ENCODE data around the gene HECTD2.

Gene HECTD2

GRCh38 chr10:91374052-91374451 is 36.1 kb upstream of the HECTD2 start:
- TF ChIP-seq CTCF (IDR thresholded peaks at IDR 0.05) = no peak
- peaks cover 5% of the 10 kb centered on the region for H3K27me3 Mint-ChIP-seq (ENCODE audit: low read depth, poor library complexity)
- DNase-seq = no peak
- peaks cover 61% of the 10 kb centered on the region for H3K9me3 Mint-ChIP-seq
- H3K36me3 Mint-ChIP-seq (ENCODE audit: low read depth) = peaks cover 12% of the 10 kb centered on the region
- H3K4me3 Mint-ChIP-seq = no peak overlapping the region
- no peak overlapping the region for H3K27ac Mint-ChIP-seq
- no peaks in the 10 kb centered on the region for H3K4me1 Mint-ChIP-seq

GRCh38 chr10:91378061-91378460 is 32.1 kb upstream of the HECTD2 start:
- Mint-ChIP-seq H3K4me1 (peaks cover 23% of the 10 kb centered on the region), H3K27me3 (ENCODE audit: low read depth, poor library complexity) (no peaks in the 10 kb centered on the region), H3K27ac (no peak overlapping the region), H3K9me3 (peaks cover 56% of the 10 kb centered on the region), H3K36me3 (ENCODE audit: low read depth) (peaks cover 12% of the 10 kb centered on the region), H3K4me3 (no peak overlapping the region)
- TF ChIP-seq CTCF (IDR thresholded peaks at IDR 0.05) = no peak
- no peak for DNase-seq

GRCh38 chr10:91380873-91381256 is 29.3 kb upstream of the HECTD2 start:
- peak overlapping the region; percentile 94 for H3K27ac Mint-ChIP-seq
- TF ChIP-seq CTCF (IDR thresholded peaks at IDR 0.05) = no peak
- no peak overlapping the region for H3K4me3 Mint-ChIP-seq
- H3K27me3 Mint-ChIP-seq (ENCODE audit: low read depth, poor library complexity) = no peaks in the 10 kb centered on the region
- H3K36me3 Mint-ChIP-seq (ENCODE audit: low read depth) = no peaks in the 10 kb centered on the region
- peaks cover 32% of the 10 kb centered on the region for H3K9me3 Mint-ChIP-seq
- H3K4me1 Mint-ChIP-seq = peaks cover 23% of the 10 kb centered on the region
- no peak for DNase-seq

- DNase-seq = peak; percentile 60
- peaks cover 29% of the 10 kb centered on the region for H3K9me3 Mint-ChIP-seq
- H3K36me3 Mint-ChIP-seq (ENCODE audit: low read depth) = no peaks in the 10 kb centered on the region
- H3K27me3 Mint-ChIP-seq (ENCODE audit: low read depth, poor library complexity) = no peaks in the 10 kb centered on the region
- H3K4me3 Mint-ChIP-seq = no peak overlapping the region
- peaks cover 23% of the 10 kb centered on the region for H3K4me1 Mint-ChIP-seq
- TF ChIP-seq CTCF (IDR thresholded peaks at IDR 0.05) = no peak
- peak overlapping the region; percentile 94 for H3K27ac Mint-ChIP-seq
These were observed 28.8 kb upstream of the HECTD2 start for GRCh38 chr10:91381257-91381891.

GRCh38 chr10:91385306-91386085 is 24.6 kb upstream of the HECTD2 start:
- Mint-ChIP-seq H3K36me3 (ENCODE audit: low read depth) (no peaks in the 10 kb centered on the region), H3K9me3 (no peaks in the 10 kb centered on the region), H3K4me1 (peaks cover 18% of the 10 kb centered on the region), H3K4me3 (no peak overlapping the region), H3K27ac (no peak overlapping the region), H3K27me3 (ENCODE audit: low read depth, poor library complexity) (peaks cover 20% of the 10 kb centered on the region)
- no peak for DNase-seq
- no peak for TF ChIP-seq CTCF (IDR thresholded peaks at IDR 0.05)

Measured in nephron progenitor cell (in vitro differentiated cells).